PC-3 (cell line): ENCODE measurements around the gene CAMK1D.
"Not testable (repeated sequence)": the region's sequence is repeated elsewhere in the genome, so short reads cannot be mapped to it uniquely, and the experiment has no call there.

Source experiments
- CTCF ChIP-seq: fragments of 300-600 bp; sonication (generic); conservative IDR thresholded peaks from 2 replicates; pipeline ENCODE4 v1.5.1; 2017; ENCODE audit warnings: antibody characterized with exemption, low read depth, mild to moderate bottlenecking, low read length
- EZH2 ChIP-seq: fragments of 300-600 bp; sonication (generic); IDR thresholded peaks from one replicate; pipeline ENCODE4 v1.6.1; 2017; ENCODE audit warnings: antibody characterized with exemption, mild to moderate bottlenecking, low read length; ENCODE audit not compliant: unreplicated experiment

- TF ChIP-seq CTCF, EZH2: not testable (repeated sequence)
Measured at GRCh38 chr10:12309783-12310182, 39.6 kb upstream of the CAMK1D start.
